Measurements from ENCODE around the gene PSMD3. TPM values are rescaled to one million over a fixed set of nuclear protein-coding genes. Genes with fewer than 3 reads are reported as not detected.
"Not testable (repeated sequence)": the region's sequence is repeated elsewhere in the genome, so short reads cannot be mapped to it uniquely, and the experiment has no call there.

PSMD3 gene
- polyA plus RNA-seq (ENCODE audit: insufficient read length in 12 of 12), result 100 to 1,000 TPM in 1 of 12 donors, 10 to 100 TPM in 10, not detected in 1; 59.7 to 102 (median 83.6) TPM
- long read RNA-seq, donor 1, transcript PSMD3-201 (12 exons, 2,158 nt), result major isoform, 21 of 27 reads
- long read RNA-seq, donor 1, partial matches to known transcripts, result 5 of 27 reads
- long read RNA-seq, donor 1, other reads (novel, unspliced or antisense), result 0 of 27 reads
- long read RNA-seq, donor 2, transcript PSMD3-201 (12 exons, 2,158 nt), result major isoform, 23 of 38 reads
- long read RNA-seq, donor 2, partial matches to known transcripts, result 14 of 38 reads
- long read RNA-seq, donor 2, other reads (novel, unspliced or antisense), result 0 of 38 reads
- long read RNA-seq, donor 3, partial matches to known transcripts, result 0 of 4 reads
- long read RNA-seq, donor 3, other reads (novel, unspliced or antisense), result 0 of 4 reads
- long read RNA-seq, donor 4, transcript PSMD3-201 (12 exons, 2,158 nt), result major isoform, 7 of 8 reads
- long read RNA-seq, donor 4, partial matches to known transcripts, result 0 of 8 reads
- long read RNA-seq, donor 4, other reads (novel, unspliced or antisense), result 0 of 8 reads
- long read RNA-seq, donor 5, transcript PSMD3-201 (12 exons, 2,158 nt), result major isoform, 34 of 80 reads
- long read RNA-seq, donor 5, partial matches to known transcripts, result 44 of 80 reads
- long read RNA-seq, donor 5, other reads (novel, unspliced or antisense), result 0 of 80 reads
- long read RNA-seq, donor 6, transcript PSMD3-201 (12 exons, 2,158 nt), result major isoform, 16 of 21 reads
- long read RNA-seq, donor 6, partial matches to known transcripts, result 5 of 21 reads
- long read RNA-seq, donor 6, other reads (novel, unspliced or antisense), result 0 of 21 reads
- long read RNA-seq, donor 7, transcript PSMD3-201 (12 exons, 2,158 nt), result major isoform, 8 of 9 reads
- long read RNA-seq, donor 7, partial matches to known transcripts, result 0 of 9 reads
- long read RNA-seq, donor 7, other reads (novel, unspliced or antisense), result 0 of 9 reads
- long read RNA-seq, donor 8, transcript PSMD3-201 (12 exons, 2,158 nt), result major isoform, 24 of 71 reads
- long read RNA-seq, donor 8, partial matches to known transcripts, result 45 of 71 reads
- long read RNA-seq, donor 8, other reads (novel, unspliced or antisense), result 0 of 71 reads
- long read RNA-seq, donor 9, transcript PSMD3-201 (12 exons, 2,158 nt), result major isoform, 10 of 16 reads
- long read RNA-seq, donor 9, partial matches to known transcripts, result 6 of 16 reads
- long read RNA-seq, donor 9, other reads (novel, unspliced or antisense), result 0 of 16 reads
- long read RNA-seq, donor 10, transcript PSMD3-201 (12 exons, 2,158 nt), result major isoform, 25 of 44 reads
- long read RNA-seq, donor 10, partial matches to known transcripts, result 19 of 44 reads
- long read RNA-seq, donor 10, other reads (novel, unspliced or antisense), result 0 of 44 reads
- long read RNA-seq, donor 11, transcript PSMD3-201 (12 exons, 2,158 nt), result major isoform, 18 of 50 reads
- long read RNA-seq, donor 11, partial matches to known transcripts, result 32 of 50 reads
- long read RNA-seq, donor 11, other reads (novel, unspliced or antisense), result 0 of 50 reads

GRCh38 chr17:39980351-39981206, at the start of gene PSMD3:
PSMD3 (plus strand) TSS chr17:39980807; CDS start chr17:39980971, 164 bp downstream.
- DNase-seq, result peak; percentile 100

- DNase-seq, result no peak
These were observed 46.7 kb upstream of the PSMD3 start for GRCh38 chr17:39933912-39934311.

- DNase-seq, result no peak
These were observed 46.3 kb upstream of the PSMD3 start for GRCh38 chr17:39934324-39934723.

GRCh38 chr17:39935909-39936308, 44.7 kb upstream of the PSMD3 start:
- DNase-seq, result no peak

GRCh38 chr17:39937447-39937846, 43.2 kb upstream of the PSMD3 start:
- DNase-seq, result no peak

GRCh38 chr17:39938140-39938869, 42.3 kb upstream of the PSMD3 start:
- DNase-seq, result no peak

GRCh38 chr17:39939106-39939505, 41.5 kb upstream of the PSMD3 start:
- no peak for DNase-seq

GRCh38 chr17:39939588-39940419, 40.8 kb upstream of the PSMD3 start:
- peak; percentile 74 for DNase-seq

- no peak for DNase-seq
These were observed 36.8 kb upstream of the PSMD3 start for GRCh38 chr17:39943702-39944392.

GRCh38 chr17:39944393-39944711, 36.3 kb upstream of the PSMD3 start:
- DNase-seq, result no peak

GRCh38 chr17:39946551-39947330, 33.9 kb upstream of the PSMD3 start:
- no peak for DNase-seq

GRCh38 chr17:39948489-39948828, 32.1 kb upstream of the PSMD3 start:
- DNase-seq, result not testable (repeated sequence)

- DNase-seq, result no peak
These were observed 31.6 kb upstream of the PSMD3 start for GRCh38 chr17:39949028-39949427.

GRCh38 chr17:39950871-39951348, 29.7 kb upstream of the PSMD3 start:
- DNase-seq, result no peak

GRCh38 chr17:39951924-39952679, 28.5 kb upstream of the PSMD3 start:
- no peak for DNase-seq

- DNase-seq, result peak; percentile 91
These were observed 27.7 kb upstream of the PSMD3 start for GRCh38 chr17:39952680-39953470.

All from muscle of arm (tissue), 14 donors.